HG03469 (cell line): ENCODE data around the gene MMP24.
"Not testable (repeated sequence)": the region's sequence is repeated elsewhere in the genome, so short reads cannot be mapped to it uniquely, and the experiment has no call there.

Experiments
- ATAC-seq: cut with Tn5 transposase; IDR thresholded peaks from one replicate; pipeline ENCODE4 v1.9.1; 2021; ENCODE audit warnings: mild to moderate bottlenecking, moderate library complexity, moderate number of reproducible peaks; ENCODE audit not compliant: unreplicated experiment

Gene MMP24

GRCh38 chr20:35216541-35216940 is 9.9 kb upstream of the MMP24 start:
- ATAC-seq: no peak

GRCh38 chr20:35223941-35224340 is 2.5 kb upstream of the MMP24 start:
- no peak for ATAC-seq

- ATAC-seq: no peak
Observed at GRCh38 chr20:35224536-35224935, 2.0 kb upstream of the MMP24 start.

- no peak for ATAC-seq
Observed at GRCh38 chr20:35225319-35226125, 968 bp upstream of the MMP24 start.

GRCh38 chr20:35226884-35227681 is 593 bp downstream of the MMP24 start:
- no peak for ATAC-seq

- ATAC-seq: no peak
Observed at GRCh38 chr20:35232575-35232974, 6.1 kb downstream of the MMP24 start.

- no peak for ATAC-seq
Observed at GRCh38 chr20:35235881-35236280, 9.4 kb downstream of the MMP24 start.

- no peak for ATAC-seq
Observed at GRCh38 chr20:35237486-35237885, 11.0 kb downstream of the MMP24 start.

GRCh38 chr20:35238170-35238569 is 11.7 kb downstream of the MMP24 start:
- no peak for ATAC-seq

GRCh38 chr20:35238735-35239134 is 12.2 kb downstream of the MMP24 start:
- no peak for ATAC-seq

GRCh38 chr20:35240083-35240810 is 13.8 kb downstream of the MMP24 start:
- ATAC-seq: no peak

GRCh38 chr20:35240811-35241293 is 14.4 kb downstream of the MMP24 start:
- no peak for ATAC-seq

GRCh38 chr20:35243317-35243716 is 16.8 kb downstream of the MMP24 start:
- ATAC-seq: no peak

- ATAC-seq: no peak
Observed at GRCh38 chr20:35243986-35244385, 17.5 kb downstream of the MMP24 start.

- no peak for ATAC-seq
Observed at GRCh38 chr20:35246723-35247122, 20.2 kb downstream of the MMP24 start.

GRCh38 chr20:35248641-35249475 is 22.4 kb downstream of the MMP24 start:
- no peak for ATAC-seq

GRCh38 chr20:35251613-35251940 is 25.1 kb downstream of the MMP24 start:
- no peak for ATAC-seq

GRCh38 chr20:35252037-35252461 is 25.6 kb downstream of the MMP24 start:
- peak; percentile 42 for ATAC-seq

- ATAC-seq: not testable (repeated sequence)
Observed at GRCh38 chr20:35252598-35252997, 26.1 kb downstream of the MMP24 start.

GRCh38 chr20:35253010-35253409 is 26.5 kb downstream of the MMP24 start:
- ATAC-seq: no peak
